Fibroblast of villous mesenchyme (primary cell): ENCODE results near the gene FLT4. TPM values are rescaled to one million over a fixed set of nuclear protein-coding genes. Genes with fewer than 3 reads are reported as not detected.

ENCODE experiments used
- DNase-seq: peaks from one replicate; pipeline ENCODE4 v3.0.0-alpha.2; 2010; ENCODE audit warnings: low read depth
- H3K4me3 ChIP-seq: 2 replicates; pipeline ENCODE4 v1.5.1; 2011; ENCODE audit warnings: low read depth, mild to moderate bottlenecking, low read length
- CTCF ChIP-seq: IDR thresholded peaks from 2 replicates; pipeline ENCODE4 v1.5.1; 2012; ENCODE audit warnings: low read depth, mild to moderate bottlenecking, low read length; ENCODE audit not compliant: insufficient read depth
- total RNA-seq: library from RNA; depleted of rRNA; stranded (reverse); fragments of >200 nt; gene quantifications from 2 replicates; pipeline ENCODE4 v1.2.3, GENCODE V29; 2012

The FLT4 gene
- total RNA-seq, 1 donor: 0.43 TPM

GRCh38 chr5:180599981-180600553 is 49.3 kb downstream of the FLT4 start:
- no peak for TF ChIP-seq CTCF
- no peak for DNase-seq
- H3K4me3 ChIP-seq: no peak overlapping the region

GRCh38 chr5:180599590-180599914 is 49.8 kb downstream of the FLT4 start:
- no peak for DNase-seq
- H3K4me3 ChIP-seq: no peak overlapping the region
- TF ChIP-seq CTCF: no peak

- no peak for DNase-seq
- no peak overlapping the region for H3K4me3 ChIP-seq
- TF ChIP-seq CTCF: no peak
Measured at GRCh38 chr5:180598797-180599589, 50.4 kb downstream of the FLT4 start.

- no peak overlapping the region for H3K4me3 ChIP-seq
- DNase-seq: no peak
- TF ChIP-seq CTCF: no peak
Measured at GRCh38 chr5:180598316-180598701, 51.1 kb downstream of the FLT4 start.

GRCh38 chr5:180596668-180597231 is 52.6 kb downstream of the FLT4 start:
- no peak for DNase-seq
- no peak for TF ChIP-seq CTCF
- H3K4me3 ChIP-seq: no peak overlapping the region

- H3K4me3 ChIP-seq: no peak overlapping the region
- DNase-seq: no peak
- TF ChIP-seq CTCF: no peak
Measured at GRCh38 chr5:180596115-180596667, 53.2 kb downstream of the FLT4 start.
